ENCODE measurements around the gene GBP2.
"Not testable (repeated sequence)": the region's sequence is repeated elsewhere in the genome, so short reads cannot be mapped to it uniquely, and the experiment has no call there.

Gene GBP2

GRCh38 chr1:89125913-89126580 is at the start of gene GBP2:
GBP2 (minus strand) TSS chr1:89126114; CDS start chr1:89121966, 4,148 bp downstream.
- no peak for DNase-seq (ENCODE audit: low read depth)

- DNase-seq (ENCODE audit: low read depth) = no peak
Observed at GRCh38 chr1:89174491-89174890, 48.6 kb upstream of the GBP2 start.

GRCh38 chr1:89172468-89173143 is 46.7 kb upstream of the GBP2 start:
- no peak for DNase-seq (ENCODE audit: low read depth)

GRCh38 chr1:89171067-89171438 is 45.1 kb upstream of the GBP2 start:
- no peak for DNase-seq (ENCODE audit: low read depth)

GRCh38 chr1:89170170-89171066 is 44.5 kb upstream of the GBP2 start:
- no peak for DNase-seq (ENCODE audit: low read depth)

- DNase-seq (ENCODE audit: low read depth) = no peak
Observed at GRCh38 chr1:89169166-89169565, 43.3 kb upstream of the GBP2 start.

- DNase-seq (ENCODE audit: low read depth) = no peak
Observed at GRCh38 chr1:89167590-89168230, 41.8 kb upstream of the GBP2 start.

GRCh38 chr1:89166705-89167104 is 40.8 kb upstream of the GBP2 start:
- DNase-seq (ENCODE audit: low read depth) = no peak

GRCh38 chr1:89165811-89166210 is 39.9 kb upstream of the GBP2 start:
- DNase-seq (ENCODE audit: low read depth) = no peak

GRCh38 chr1:89151047-89151446 is 25.1 kb upstream of the GBP2 start:
- no peak for DNase-seq (ENCODE audit: low read depth)

GRCh38 chr1:89149976-89150375 is 24.1 kb upstream of the GBP2 start:
- DNase-seq (ENCODE audit: low read depth) = no peak

GRCh38 chr1:89149229-89149628 is 23.3 kb upstream of the GBP2 start:
- DNase-seq (ENCODE audit: low read depth) = no peak

GRCh38 chr1:89147678-89148658 is 22.1 kb upstream of the GBP2 start:
- DNase-seq (ENCODE audit: low read depth) = no peak

- DNase-seq (ENCODE audit: low read depth) = no peak
Observed at GRCh38 chr1:89146721-89147120, 20.8 kb upstream of the GBP2 start.

- DNase-seq (ENCODE audit: low read depth) = no peak
Observed at GRCh38 chr1:89143484-89143883, 17.6 kb upstream of the GBP2 start.

GRCh38 chr1:89142160-89142559 is 16.2 kb upstream of the GBP2 start:
- no peak for DNase-seq (ENCODE audit: low read depth)

- no peak for DNase-seq (ENCODE audit: low read depth)
Observed at GRCh38 chr1:89133747-89134146, 7.8 kb upstream of the GBP2 start.

GRCh38 chr1:89130716-89131115 is 4.8 kb upstream of the GBP2 start:
- no peak for DNase-seq (ENCODE audit: low read depth)

- DNase-seq (ENCODE audit: low read depth) = no peak
Observed at GRCh38 chr1:89129911-89130310, 4.0 kb upstream of the GBP2 start.

GRCh38 chr1:89128003-89128458 is 2.1 kb upstream of the GBP2 start:
- DNase-seq (ENCODE audit: low read depth) = not testable (repeated sequence)
